K562 (cell line): Measurements from ENCODE around the gene PSMB11. TPM values are rescaled to one million over a fixed set of nuclear protein-coding genes. Genes with fewer than 3 reads are reported as not detected.

Experiments
- ADNP ChIP-seq: fragments of 200-800 bp; sonication (Bioruptor generic); IDR thresholded peaks from 2 replicates; pipeline ENCODE4 v1.6.1; 2016; ENCODE audit warnings: missing genetic modification characterization, missing compliant biosample characterization
- ARHGAP35 ChIP-seq: fragments of 450-650 bp; IDR thresholded peaks from 2 replicates; pipeline ENCODE4 v1.6.1; 2018; ENCODE audit not compliant: partially characterized antibody
- ATF7 ChIP-seq: fragments of 450-650 bp; IDR thresholded peaks from 2 replicates; pipeline ENCODE4 v1.7.1; 2014; ENCODE audit warnings: mild to moderate bottlenecking, moderate library complexity
- CAMTA2 ChIP-seq: fragments of 250-450 bp; sonication (Bioruptor Pico); conservative IDR thresholded peaks from 2 replicates; pipeline ENCODE4 v1.5.1; 2022
- FOXK2 ChIP-seq, 2 experiments: fragments of 450-650 bp; IDR thresholded peaks in 1 of 2; conservative IDR thresholded peaks in 1 of 2; 2 replicates each; pipeline ENCODE4 v1.6.1; 2016; ENCODE audit warnings: low read depth in 2 of 2, mild to moderate bottlenecking in 1 of 2
- GATAD2B ChIP-seq: fragments of 450-650 bp; IDR thresholded peaks from 2 replicates; pipeline ENCODE4 v1.6.1; 2017; ENCODE audit warnings: mild to moderate bottlenecking, borderline replicate concordance
- GTF3C2 ChIP-seq: IDR thresholded peaks from 3 replicates; pipeline ENCODE4 v1.6.1; 2011; ENCODE audit warnings: borderline replicate concordance, mild to moderate bottlenecking, moderate library complexity; ENCODE audit not compliant: insufficient read length; ENCODE audit errors: extremely low read depth
- NCOA4 ChIP-seq: fragments of 450-650 bp; IDR thresholded peaks from 2 replicates; pipeline ENCODE4 v1.6.1; 2018; ENCODE audit warnings: mild to moderate bottlenecking; ENCODE audit not compliant: partially characterized antibody
- PTRF ChIP-seq: fragments of 450-650 bp; IDR thresholded peaks from 2 replicates; pipeline ENCODE4 v1.6.1; 2016; ENCODE audit warnings: mild to moderate bottlenecking, missing genetic modification characterization, missing compliant biosample characterization
- RBBP5 ChIP-seq: fragments of 200-600 bp; sonication (generic); IDR thresholded peaks from 2 replicates; pipeline ENCODE4 v1.6.1; 2012; ENCODE audit warnings: borderline replicate concordance, mild to moderate bottlenecking, low read length, control low read depth, inconsistent platforms; ENCODE audit not compliant: insufficient read depth, poor library complexity, severe bottlenecking
- SNIP1 ChIP-seq: fragments of 450-650 bp; IDR thresholded peaks from 2 replicates; pipeline ENCODE4 v1.7.1; 2017; ENCODE audit warnings: low read depth, mild to moderate bottlenecking
- SP1 ChIP-seq: sonication (generic); formaldehyde crosslinking; IDR thresholded peaks from 2 replicates; pipeline ENCODE4 v1.8.1; 2022; ENCODE audit warnings: mild to moderate bottlenecking, missing genetic modification reagents
- TCFL5 ChIP-seq: fragments of 250-450 bp; sonication (Bioruptor Pico); conservative IDR thresholded peaks from 2 replicates; pipeline ENCODE4 v1.6.1; 2021; ENCODE audit warnings: mild to moderate bottlenecking, moderate library complexity, matching md5 sums
- THRAP3 ChIP-seq: fragments of 450-650 bp; IDR thresholded peaks from 2 replicates; pipeline ENCODE4 v1.6.1; 2016; ENCODE audit warnings: mild to moderate bottlenecking, inconsistent platforms, borderline replicate concordance
- ZNF282 ChIP-seq: sonication (generic); formaldehyde crosslinking; IDR thresholded peaks from 2 replicates; pipeline ENCODE4 v1.8.1; 2023; ENCODE audit warnings: missing genetic modification reagents
- polyA plus RNA-seq, 8 experiments: library from polyadenylated mRNA; depleted of rRNA in 4 of 8; stranded (reverse) in 5 of 8; unstranded in 3 of 8; fragments of >200 nt; fragmentation: Nextera tagmentation in 2 of 8; fragmentation: Illumina TruSeq in 1 of 8; extraction: Ambion mirVana in 2 of 8; extraction: Trizol in 1 of 8; gene quantifications; 2 replicates each; pipeline versions ENCODE4 v1.2.1 to v1.2.3, GENCODE V29; 2011 to 2014; ENCODE audit warnings: inconsistent platforms in 1 of 8, missing spikeins in 1 of 8
- total RNA-seq, 7 experiments: library from RNA; depleted of rRNA in 6 of 7; stranded (reverse); fragments of >200 nt in 6 of 7; fragmentation: Illumina TruSeq in 2 of 7; extraction: Trizol in 2 of 7; gene quantifications; 2 replicates each; pipeline versions ENCODE4 v1.2.1 to v1.2.3, GENCODE V29; 2011 to 2021; ENCODE audit warnings: low replicate concordance in 1 of 7
- TF ChIP-seq, protein P1 (sequence below): fragments of 450-650 bp; IDR thresholded peaks from 2 replicates; pipeline ENCODE4 v1.6.1; 2016; ENCODE audit warnings: low read depth
- TF ChIP-seq, protein P2 (sequence below): fragments of 250-450 bp; sonication (Bioruptor Pico); IDR thresholded peaks from 2 replicates; pipeline ENCODE4 v1.8.0; 2022; ENCODE audit warnings: inconsistent platforms

Gene PSMB11
- total and polyA plus RNA-seq, 9 of the 15 experiments (the other 6 are each of a cell fraction or from before 2014, with no cell fraction given) = not detected

DNA sequence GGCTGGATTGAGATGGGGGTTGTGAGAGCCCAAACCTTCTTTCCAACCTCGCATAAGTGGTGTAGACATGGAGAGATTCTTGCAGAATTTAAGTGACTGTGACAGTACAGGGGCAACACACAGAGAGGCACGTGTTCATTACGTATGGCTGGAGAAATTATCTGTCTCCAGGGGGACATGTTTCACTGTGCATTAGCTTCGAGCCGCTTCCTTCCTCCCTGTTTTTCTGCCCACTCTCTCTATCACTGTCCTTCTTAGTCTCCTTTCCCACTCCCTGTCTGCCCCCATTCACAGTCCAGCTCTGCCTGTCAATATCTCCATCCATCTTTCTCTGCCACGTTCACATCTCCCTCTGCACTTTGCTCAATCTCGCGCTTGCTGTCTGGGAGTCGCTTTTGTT is 20.6 kb upstream of the PSMB11 start (continued):
- TF ChIP-seq, protein P1, sequence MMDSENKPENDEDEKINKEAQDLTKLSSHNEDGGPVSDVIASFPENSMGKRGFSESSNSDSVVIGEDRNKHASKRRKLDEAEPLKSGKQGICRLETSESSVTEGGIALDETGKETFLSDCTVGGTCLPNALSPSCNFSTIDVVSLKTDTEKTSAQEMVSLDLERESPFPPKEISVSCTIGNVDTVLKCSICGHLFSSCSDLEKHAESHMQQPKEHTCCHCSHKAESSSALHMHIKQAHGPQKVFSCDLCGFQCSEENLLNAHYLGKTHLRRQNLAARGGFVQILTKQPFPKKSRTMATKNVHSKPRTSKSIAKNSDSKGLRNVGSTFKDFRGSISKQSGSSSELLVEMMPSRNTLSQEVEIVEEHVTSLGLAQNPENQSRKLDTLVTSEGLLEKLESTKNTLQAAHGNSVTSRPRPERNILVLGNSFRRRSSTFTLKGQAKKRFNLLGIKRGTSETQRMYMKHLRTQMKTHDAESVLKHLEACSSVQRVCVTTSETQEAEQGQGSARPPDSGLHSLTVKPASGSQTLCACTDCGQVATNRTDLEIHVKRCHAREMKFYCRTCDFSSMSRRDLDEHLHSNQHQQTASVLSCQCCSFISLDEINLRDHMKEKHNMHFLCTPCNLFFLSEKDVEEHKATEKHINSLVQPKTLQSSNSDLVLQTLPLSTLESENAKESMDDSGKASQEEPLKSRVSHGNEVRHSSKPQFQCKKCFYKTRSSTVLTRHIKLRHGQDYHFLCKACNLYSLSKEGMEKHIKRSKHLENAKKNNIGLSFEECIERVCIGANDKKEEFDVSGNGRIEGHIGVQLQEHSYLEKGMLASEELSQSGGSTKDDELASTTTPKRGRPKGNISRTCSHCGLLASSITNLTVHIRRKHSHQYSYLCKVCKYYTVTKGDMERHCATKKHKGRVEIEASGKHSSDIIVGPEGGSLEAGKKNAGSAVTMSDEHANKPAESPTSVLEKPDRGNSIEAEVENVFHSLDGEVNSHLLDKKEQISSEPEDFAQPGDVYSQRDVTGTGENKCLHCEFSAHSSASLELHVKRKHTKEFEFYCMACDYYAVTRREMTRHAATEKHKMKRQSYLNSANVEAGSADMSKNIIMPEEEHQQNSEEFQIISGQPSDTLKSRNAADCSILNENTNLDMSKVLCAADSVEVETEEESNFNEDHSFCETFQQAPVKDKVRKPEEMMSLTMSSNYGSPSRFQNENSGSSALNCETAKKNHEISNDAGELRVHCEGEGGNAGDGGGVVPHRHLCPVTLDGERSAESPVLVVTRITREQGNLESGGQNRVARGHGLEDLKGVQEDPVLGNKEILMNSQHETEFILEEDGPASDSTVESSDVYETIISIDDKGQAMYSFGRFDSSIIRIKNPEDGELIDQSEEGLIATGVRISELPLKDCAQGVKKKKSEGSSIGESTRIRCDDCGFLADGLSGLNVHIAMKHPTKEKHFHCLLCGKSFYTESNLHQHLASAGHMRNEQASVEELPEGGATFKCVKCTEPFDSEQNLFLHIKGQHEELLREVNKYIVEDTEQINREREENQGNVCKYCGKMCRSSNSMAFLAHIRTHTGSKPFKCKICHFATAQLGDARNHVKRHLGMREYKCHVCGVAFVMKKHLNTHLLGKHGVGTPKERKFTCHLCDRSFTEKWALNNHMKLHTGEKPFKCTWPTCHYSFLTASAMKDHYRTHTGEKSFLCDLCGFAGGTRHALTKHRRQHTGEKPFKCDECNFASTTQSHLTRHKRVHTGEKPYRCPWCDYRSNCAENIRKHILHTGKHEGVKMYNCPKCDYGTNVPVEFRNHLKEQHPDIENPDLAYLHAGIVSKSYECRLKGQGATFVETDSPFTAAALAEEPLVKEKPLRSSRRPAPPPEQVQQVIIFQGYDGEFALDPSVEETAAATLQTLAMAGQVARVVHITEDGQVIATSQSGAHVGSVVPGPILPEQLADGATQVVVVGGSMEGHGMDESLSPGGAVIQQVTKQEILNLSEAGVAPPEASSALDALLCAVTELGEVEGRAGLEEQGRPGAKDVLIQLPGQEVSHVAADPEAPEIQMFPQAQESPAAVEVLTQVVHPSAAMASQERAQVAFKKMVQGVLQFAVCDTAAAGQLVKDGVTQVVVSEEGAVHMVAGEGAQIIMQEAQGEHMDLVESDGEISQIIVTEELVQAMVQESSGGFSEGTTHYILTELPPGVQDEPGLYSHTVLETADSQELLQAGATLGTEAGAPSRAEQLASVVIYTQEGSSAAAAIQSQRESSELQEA = no peak
- TF ChIP-seq, protein P2, sequence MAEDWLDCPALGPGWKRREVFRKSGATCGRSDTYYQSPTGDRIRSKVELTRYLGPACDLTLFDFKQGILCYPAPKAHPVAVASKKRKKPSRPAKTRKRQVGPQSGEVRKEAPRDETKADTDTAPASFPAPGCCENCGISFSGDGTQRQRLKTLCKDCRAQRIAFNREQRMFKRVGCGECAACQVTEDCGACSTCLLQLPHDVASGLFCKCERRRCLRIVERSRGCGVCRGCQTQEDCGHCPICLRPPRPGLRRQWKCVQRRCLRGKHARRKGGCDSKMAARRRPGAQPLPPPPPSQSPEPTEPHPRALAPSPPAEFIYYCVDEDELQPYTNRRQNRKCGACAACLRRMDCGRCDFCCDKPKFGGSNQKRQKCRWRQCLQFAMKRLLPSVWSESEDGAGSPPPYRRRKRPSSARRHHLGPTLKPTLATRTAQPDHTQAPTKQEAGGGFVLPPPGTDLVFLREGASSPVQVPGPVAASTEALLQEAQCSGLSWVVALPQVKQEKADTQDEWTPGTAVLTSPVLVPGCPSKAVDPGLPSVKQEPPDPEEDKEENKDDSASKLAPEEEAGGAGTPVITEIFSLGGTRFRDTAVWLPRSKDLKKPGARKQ = no peak
- TF ChIP-seq GTF3C2 = no peak
- TF ChIP-seq ATF7 = 0 out of 2 replicates have a peak, but pooled peaks have one; percentile 11
- TF ChIP-seq TCFL5 (CRISPR knock-in tag) = no peak
- no peak for TF ChIP-seq ZNF282 (CRISPR knock-in tag)
- no peak for TF ChIP-seq CAMTA2
- no peak for TF ChIP-seq SP1 (CRISPR knock-in tag)
- no peak for TF ChIP-seq THRAP3
- TF ChIP-seq ADNP (tag) = no peak
- TF ChIP-seq FOXK2 (conservative IDR thresholded peaks at IDR 0.05 in 1 of 2, IDR thresholded peaks at IDR 0.05 in 1 of 2; ENCODE audit: low read depth in 2 of 2) = 0 out of 4 replicates have a peak, but pooled peaks of 1 of the 2 experiments have one; percentile 48
- TF ChIP-seq NCOA4 = no peak
- TF ChIP-seq PTRF (tag) = no peak
- TF ChIP-seq SNIP1 = no peak
- TF ChIP-seq GATAD2B = no peak
- no peak for TF ChIP-seq ARHGAP35
- TF ChIP-seq RBBP5 = no peak
